MM.1S (cell line): ENCODE results near the gene BMPR1A.

Source experiments
- DNase-seq: peaks from one replicate; pipeline ENCODE4 v3.0.0-alpha.2; 2015
- H2AFZ ChIP-seq: fragments of 300-600 bp; sonication (generic); 2 replicates; pipeline ENCODE4 v1.6.0; 2016; ENCODE audit warnings: antibody characterized with exemption, low read length
- H3F3A ChIP-seq: fragments of 300-600 bp; sonication (generic); 2 replicates; pipeline ENCODE4 v1.6.1; 2016; ENCODE audit warnings: mild to moderate bottlenecking, antibody characterized with exemption, low read length, moderate library complexity, mixed read lengths; ENCODE audit not compliant: insufficient read depth
- H3K27ac ChIP-seq: fragments of 300-600 bp; sonication (generic); 2 replicates; pipeline ENCODE4 v1.5.1; 2016; ENCODE audit warnings: mild to moderate bottlenecking, low read length
- H3K27me3 ChIP-seq: fragments of 300-600 bp; sonication (generic); replicated peaks from 2 replicates; pipeline ENCODE4 v1.6.0; 2016; ENCODE audit warnings: low read length; ENCODE audit not compliant: insufficient read depth
- H3K36me3 ChIP-seq: fragments of 300-600 bp; sonication (generic); replicated peaks from 2 replicates; pipeline ENCODE4 v1.6.1; 2016; ENCODE audit warnings: mild to moderate bottlenecking, low read length, mixed read lengths; ENCODE audit not compliant: insufficient read depth
- H3K4me1 ChIP-seq: fragments of 300-600 bp; sonication (generic); 2 replicates; pipeline ENCODE4 v1.6.1; 2016; ENCODE audit warnings: low read length, mixed read lengths
- H3K4me2 ChIP-seq: fragments of 300-600 bp; sonication (generic); 2 replicates; pipeline ENCODE4 v1.6.0; 2016; ENCODE audit warnings: low read depth, low read length
- H3K4me3 ChIP-seq: fragments of 300-600 bp; sonication (generic); 2 replicates; pipeline ENCODE4 v1.5.1; 2016; ENCODE audit warnings: low read length, mixed read lengths
- H3K79me2 ChIP-seq: fragments of 300-600 bp; sonication (generic); 2 replicates; pipeline ENCODE4 v1.6.1; 2016; ENCODE audit warnings: mixed run types, low read length, mixed read lengths
- H3K9ac ChIP-seq: fragments of 300-600 bp; sonication (generic); 2 replicates; pipeline ENCODE4 v1.6.1; 2016; ENCODE audit warnings: low read length, mixed read lengths
- H3K9me2 ChIP-seq: fragments of 300-600 bp; sonication (generic); replicated peaks from 2 replicates; pipeline ENCODE4 v1.6.1; 2016; ENCODE audit warnings: mild to moderate bottlenecking, low read length, mixed read lengths; ENCODE audit not compliant: insufficient read depth
- H3K9me3 ChIP-seq: fragments of 300-600 bp; sonication (generic); replicated peaks from 2 replicates; pipeline ENCODE4 v1.6.1; 2016; ENCODE audit warnings: mild to moderate bottlenecking, low read length, mixed read lengths; ENCODE audit not compliant: insufficient read depth
- H4K20me1 ChIP-seq: fragments of 300-600 bp; sonication (generic); 2 replicates; pipeline ENCODE4 v1.6.1; 2016; ENCODE audit warnings: mild to moderate bottlenecking, low read length, moderate library complexity, mixed read lengths; ENCODE audit not compliant: insufficient read depth
- CTCF ChIP-seq: fragments of 300-600 bp; sonication (generic); IDR thresholded peaks from 2 replicates; pipeline ENCODE4 v1.5.1; 2016; ENCODE audit warnings: antibody characterized with exemption, low read length, mixed read lengths
- EZH2 ChIP-seq: fragments of 300-600 bp; sonication (generic); optimal IDR thresholded peaks from 2 replicates; pipeline ENCODE3; 2017; ENCODE audit warnings: low read depth, mild to moderate bottlenecking, antibody characterized with exemption, low read length, mixed read lengths
- EZH2phosphoT487 ChIP-seq: fragments of 300-600 bp; sonication (generic); IDR thresholded peaks from 2 replicates; pipeline ENCODE4 v1.6.1; 2018; ENCODE audit warnings: antibody characterized with exemption, low read length

Gene BMPR1A

GRCh38 chr10:86763404-86763803 is 7.0 kb downstream of the BMPR1A start:
- Histone ChIP-seq H3F3A (no peaks in the 10 kb centered on the region), H3K9me2 (no peaks in the 10 kb centered on the region), H2AFZ (no peak overlapping the region), H3K27me3 (no peaks in the 10 kb centered on the region), H3K4me1 (no peaks in the 10 kb centered on the region), H3K4me2 (no peak overlapping the region), H4K20me1 (no peaks in the 10 kb centered on the region), H3K4me3 (no peak overlapping the region), H3K9me3 (no peaks in the 10 kb centered on the region), H3K27ac (no peak overlapping the region), H3K36me3 (no peaks in the 10 kb centered on the region), H3K79me2 (peaks cover 20% of the 10 kb centered on the region), H3K9ac (no peak overlapping the region)
- no peak for TF ChIP-seq CTCF
- no peak for TF ChIP-seq EZH2phosphoT487
- no peak for TF ChIP-seq EZH2
- DNase-seq: no peak

GRCh38 chr10:86765548-86765947 is 9.1 kb downstream of the BMPR1A start:
- Histone ChIP-seq H3K9me2 (no peaks in the 10 kb centered on the region), H3K4me3 (no peak overlapping the region), H3K9me3 (no peaks in the 10 kb centered on the region), H3K4me1 (no peaks in the 10 kb centered on the region), H3K79me2 (peaks cover 14% of the 10 kb centered on the region; the same call in 1 of the 2 replicates), H2AFZ (no peak overlapping the region), H3K9ac (no peak overlapping the region), H3K27ac (no peak overlapping the region), H3K36me3 (no peaks in the 10 kb centered on the region), H3F3A (no peaks in the 10 kb centered on the region), H4K20me1 (no peaks in the 10 kb centered on the region), H3K27me3 (no peaks in the 10 kb centered on the region), H3K4me2 (no peak overlapping the region)
- DNase-seq: no peak
- TF ChIP-seq CTCF: no peak

GRCh38 chr10:86768412-86769062 is 12.1 kb downstream of the BMPR1A start:
- no peak for DNase-seq
- Histone ChIP-seq H4K20me1 (no peaks in the 10 kb centered on the region), H3K9ac (no peak overlapping the region), H3K36me3 (no peaks in the 10 kb centered on the region), H2AFZ (no peak overlapping the region), H3K4me1 (no peaks in the 10 kb centered on the region), H3K27ac (no peak overlapping the region), H3K4me2 (no peak overlapping the region), H3K9me3 (no peaks in the 10 kb centered on the region), H3K27me3 (no peaks in the 10 kb centered on the region), H3K4me3 (no peak overlapping the region), H3K79me2 (0 out of 2 replicates have a peak, but pooled peaks cover 7% of the 10 kb centered on the region), H3K9me2 (no peaks in the 10 kb centered on the region), H3F3A (no peaks in the 10 kb centered on the region)
- no peak for TF ChIP-seq EZH2phosphoT487
- no peak for TF ChIP-seq EZH2
- no peak for TF ChIP-seq CTCF
